T1000 (cell line): ENCODE results near the gene TTC4.
"Not testable (repeated sequence)": the region's sequence is repeated elsewhere in the genome, so short reads cannot be mapped to it uniquely, and the experiment has no call there.

ENCODE experiments used
- DNase-seq: peaks from one replicate; lab custom pipeline; 2025; ENCODE audit warnings: mixed read lengths; lab: John Stamatoyannopoulos, UW

Gene TTC4

DNA sequence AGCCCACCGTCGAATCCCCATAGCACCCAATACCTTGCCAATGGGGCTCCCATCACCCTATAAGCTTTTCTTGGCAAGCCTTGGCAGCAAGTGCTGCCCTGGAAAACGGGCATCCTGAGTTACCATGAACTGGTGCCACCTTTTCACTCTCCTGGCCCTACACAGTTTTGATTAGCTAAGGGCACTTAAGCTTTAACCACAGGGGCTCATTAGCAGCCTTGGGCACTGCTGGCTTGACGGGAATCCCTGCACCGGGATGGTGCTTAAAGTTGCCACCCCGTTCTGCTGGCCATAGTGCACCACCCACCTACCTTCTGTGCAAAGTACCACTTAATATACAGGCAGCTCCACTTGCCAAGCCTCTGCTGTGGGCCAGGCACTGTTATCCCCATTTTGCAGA lies 34.9 kb downstream of the TTC4 start:
- DNase-seq: no peak

- DNase-seq: no peak
Observed at GRCh38 chr1:54751426-54751825, 35.8 kb downstream of the TTC4 start.

GRCh38 chr1:54754045-54754444 lies 38.4 kb downstream of the TTC4 start:
- no peak for DNase-seq

- no peak for DNase-seq
Observed at GRCh38 chr1:54754486-54755285, 39.0 kb downstream of the TTC4 start.

DNA sequence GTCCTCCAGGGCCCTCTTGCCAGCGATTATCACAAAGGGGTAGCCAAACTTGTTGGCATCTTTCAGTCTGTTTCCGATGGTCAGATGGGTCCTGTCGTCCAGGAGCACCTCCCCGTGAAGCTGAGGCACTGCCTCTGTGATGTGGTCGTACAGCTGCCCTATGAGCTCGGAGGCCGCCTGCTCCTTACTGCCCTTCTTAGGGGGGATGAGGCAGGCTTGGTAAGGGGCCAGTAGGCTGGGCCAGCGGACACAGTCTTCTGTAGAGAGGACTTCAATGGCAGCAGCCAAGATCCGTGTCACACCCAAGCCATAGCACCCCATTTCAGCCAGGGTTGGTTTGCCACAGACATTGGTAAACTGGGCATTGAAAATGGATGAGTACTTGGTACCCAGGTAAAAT lies 42.2 kb downstream of the TTC4 start:
- no peak for DNase-seq

DNA sequence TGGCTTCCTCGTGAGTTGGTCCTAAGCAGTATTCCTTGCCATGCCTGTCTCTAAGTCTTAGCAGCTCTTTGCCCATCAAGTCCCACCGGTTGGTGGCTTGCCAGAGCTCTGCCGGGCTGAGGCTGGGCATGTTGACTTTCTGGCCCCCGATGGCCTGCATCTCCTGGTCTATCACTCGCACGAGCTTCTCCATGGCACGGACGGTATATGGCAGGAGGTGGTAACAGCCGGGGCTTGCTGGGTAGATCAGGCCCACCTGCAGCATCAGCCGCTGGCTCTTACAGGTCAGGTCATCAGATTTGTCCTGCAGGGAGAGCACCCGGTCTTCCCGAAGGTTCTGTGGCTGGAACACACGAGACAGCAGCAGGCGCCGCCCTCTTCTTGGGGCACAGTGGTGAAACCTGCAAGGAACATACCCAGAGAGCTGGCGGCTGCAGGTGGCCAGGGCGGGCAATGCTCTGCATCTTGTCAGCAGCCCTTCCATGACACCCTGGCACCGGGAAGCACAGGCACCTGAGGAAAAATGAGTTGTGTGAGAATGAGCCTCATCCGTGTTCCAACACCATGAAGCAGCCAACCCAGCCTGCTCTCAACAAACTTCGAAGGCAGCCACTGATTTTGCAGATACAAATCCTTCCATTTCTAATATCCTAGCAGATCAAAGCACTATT lies 43.2 kb downstream of the TTC4 start:
- no peak for DNase-seq

GRCh38 chr1:54763816-54764132 lies 48.1 kb downstream of the TTC4 start:
- DNase-seq: no peak

GRCh38 chr1:54764133-54764921 lies 48.7 kb downstream of the TTC4 start, which contains the start of gene PARS2:
TSS of gene PARS2 (minus strand) at chr1:54764523. CDS start at chr1:54759161, 5,362 bp downstream.
- DNase-seq: peak; percentile 95

- DNase-seq: no peak
Observed at GRCh38 chr1:54764922-54765561, 49.4 kb downstream of the TTC4 start.

DNA sequence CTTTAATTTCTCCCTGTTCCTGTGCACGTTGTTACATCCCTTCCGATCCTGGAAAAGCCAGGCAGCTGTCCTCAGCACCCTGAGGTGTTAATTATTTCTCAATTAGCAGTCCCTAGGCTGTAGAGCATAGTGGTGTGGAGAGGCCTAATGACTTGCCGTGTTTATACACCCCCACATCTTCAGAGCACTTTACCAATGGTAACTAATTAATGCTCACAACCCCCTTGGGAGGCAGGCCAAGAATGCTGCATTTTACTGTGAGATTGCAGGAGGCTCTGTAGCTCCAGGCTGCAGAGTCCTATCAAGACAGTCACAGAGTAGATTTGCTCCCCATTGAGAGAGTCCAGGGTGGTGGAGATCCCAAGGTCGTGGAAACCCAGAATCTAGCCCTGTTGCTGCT lies 51.1 kb downstream of the TTC4 start:
- no peak for DNase-seq

GRCh38 chr1:54767526-54767925 lies 51.9 kb downstream of the TTC4 start:
- no peak for DNase-seq

GRCh38 chr1:54768093-54768492 lies 52.4 kb downstream of the TTC4 start:
- DNase-seq: no peak

GRCh38 chr1:54772951-54773350 lies 57.3 kb downstream of the TTC4 start:
- no peak for DNase-seq

- no peak for DNase-seq
Observed at GRCh38 chr1:54774820-54775498, 59.3 kb downstream of the TTC4 start.

GRCh38 chr1:54775828-54776721 lies 60.4 kb downstream of the TTC4 start:
- not testable (repeated sequence) for DNase-seq

DNA sequence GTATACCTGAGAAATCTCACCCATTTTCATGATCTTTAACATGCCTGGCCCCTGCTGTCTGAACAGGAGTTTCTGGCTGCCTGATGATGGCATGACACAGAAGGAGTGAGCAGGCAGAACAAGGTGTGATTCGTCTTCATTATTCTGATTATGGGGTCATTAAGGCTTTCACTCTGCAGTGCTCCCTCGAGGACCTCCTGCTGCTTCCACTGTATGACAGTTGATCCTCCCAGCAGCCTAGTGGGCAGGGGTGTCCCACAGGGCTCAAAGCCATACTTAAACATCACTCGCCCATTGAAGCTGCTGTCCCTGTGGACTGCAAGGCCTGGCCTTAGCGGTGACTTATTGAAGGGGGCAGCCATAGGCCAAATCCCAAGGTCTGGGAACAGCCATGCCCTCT lies 61.4 kb downstream of the TTC4 start:
- DNase-seq: no peak

DNA sequence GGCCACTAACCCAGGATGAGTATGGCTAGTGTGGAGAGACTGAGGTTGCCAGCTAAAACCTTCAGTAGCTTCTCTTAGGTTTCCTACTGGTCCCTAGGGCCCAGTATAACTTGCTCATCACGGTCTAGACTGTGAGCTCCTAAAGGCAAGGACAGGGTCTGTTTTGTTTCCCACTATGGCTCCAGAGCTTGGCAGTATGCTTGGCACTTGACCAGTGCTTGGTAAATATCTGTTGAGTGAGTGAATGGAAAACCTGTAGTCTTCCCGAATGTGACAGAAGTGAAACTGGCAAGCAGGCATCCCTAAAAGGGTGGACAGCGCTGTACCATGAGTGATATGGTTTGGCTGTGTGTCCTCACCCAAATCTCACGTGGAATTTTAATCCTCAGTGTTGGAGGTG lies 61.8 kb downstream of the TTC4 start:
- DNase-seq: no peak

- no peak for DNase-seq
Observed at GRCh38 chr1:54781023-54781723, 65.5 kb downstream of the TTC4 start.

DNA sequence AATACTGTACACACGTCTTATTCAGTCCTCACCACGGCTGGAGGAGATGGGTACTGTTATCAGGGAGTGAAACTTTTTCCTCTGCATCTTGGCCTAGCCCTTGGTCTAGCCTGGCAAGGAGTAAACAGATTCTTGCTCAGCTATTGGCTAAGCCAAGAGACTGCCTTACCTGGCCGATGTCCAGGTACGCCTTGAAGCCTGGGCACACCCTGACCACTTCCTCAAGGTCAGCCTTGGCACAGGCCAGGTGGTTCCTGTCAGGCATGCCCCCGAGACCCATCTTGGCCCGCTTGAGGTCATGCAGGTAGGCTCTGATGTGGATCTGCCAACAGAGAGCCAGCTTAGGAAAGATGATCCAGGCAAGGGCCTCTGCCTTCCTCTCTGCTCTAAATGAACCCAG lies 66.5 kb downstream of the TTC4 start:
- DNase-seq: no peak

DNA sequence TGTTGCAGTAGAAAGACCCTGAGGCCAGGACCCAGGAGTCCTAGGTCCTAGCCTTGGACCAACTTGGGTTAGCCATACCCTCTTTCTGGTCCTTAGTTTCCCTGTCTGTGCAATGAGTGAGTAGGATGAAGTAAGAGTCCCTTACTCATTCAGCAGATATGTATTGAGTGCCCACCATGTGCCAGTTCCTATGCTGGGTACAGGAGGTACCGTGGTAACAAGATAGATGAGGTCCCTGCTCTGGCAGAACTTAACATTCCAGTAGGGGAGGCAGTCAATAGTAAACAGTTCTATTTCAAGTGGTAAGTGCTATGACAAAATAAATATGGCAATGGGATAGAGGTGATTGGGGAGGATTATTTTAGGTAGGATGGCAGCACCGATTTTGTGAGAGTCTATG lies 66.9 kb downstream of the TTC4 start:
- DNase-seq: no peak
